Stromal cell of bone marrow (primary cell): Measurements from ENCODE around the gene DBN1.

ENCODE experiments used
- DNase-seq: peaks from one replicate; pipeline ENCODE4 v3.0.0-alpha.2; 2012; ENCODE audit warnings: low read depth

Gene DBN1

GRCh38 chr5:177473443-177474001, at the start of gene DBN1:
TSS of gene DBN1 (minus strand) at chr5:177473634. CDS start at chr5:177473521, 113 bp downstream.
- no peak for DNase-seq

- DNase-seq: no peak
Observed at GRCh38 chr5:177520916-177521513, 47.6 kb upstream of the DBN1 start.

- no peak for DNase-seq
Observed at GRCh38 chr5:177520271-177520670, 46.8 kb upstream of the DBN1 start.

- DNase-seq: no peak
Observed at GRCh38 chr5:177519463-177520235, 46.2 kb upstream of the DBN1 start.

GRCh38 chr5:177516601-177517568, 43.5 kb upstream of the DBN1 start, which contains the start of gene DDX41:
TSS of gene DDX41 (minus strand) at chr5:177516961. CDS start at chr5:177516945, 16 bp downstream.
- DNase-seq: peak; percentile 99

- no peak for DNase-seq
Observed at GRCh38 chr5:177515580-177515979, 42.1 kb upstream of the DBN1 start.

GRCh38 chr5:177514541-177514940, 41.1 kb upstream of the DBN1 start:
- no peak for DNase-seq

- DNase-seq: no peak
Observed at GRCh38 chr5:177513500-177513899, 40.1 kb upstream of the DBN1 start.

GRCh38 chr5:177512736-177513380, 39.4 kb upstream of the DBN1 start:
- DNase-seq: no peak

GRCh38 chr5:177511796-177512675, 38.6 kb upstream of the DBN1 start:
- DNase-seq: no peak

- DNase-seq: no peak
Observed at GRCh38 chr5:177511181-177511580, 37.7 kb upstream of the DBN1 start.

GRCh38 chr5:177510567-177511053, 37.2 kb upstream of the DBN1 start:
- no peak for DNase-seq

- DNase-seq: no peak
Observed at GRCh38 chr5:177509991-177510566, 36.6 kb upstream of the DBN1 start.

GRCh38 chr5:177509381-177509951, 36.0 kb upstream of the DBN1 start, which contains the start of gene DOK3:
TSS of gene DOK3 (minus strand) at chr5:177509826. CDS start at chr5:177509540, 286 bp downstream.
- DNase-seq: no peak

GRCh38 chr5:177508837-177509236, 35.4 kb upstream of the DBN1 start:
- no peak for DNase-seq

- DNase-seq: no peak
Observed at GRCh38 chr5:177508221-177508611, 34.8 kb upstream of the DBN1 start.

GRCh38 chr5:177507596-177508220, 34.3 kb upstream of the DBN1 start:
- DNase-seq: no peak

- no peak for DNase-seq
Observed at GRCh38 chr5:177507165-177507564, 33.7 kb upstream of the DBN1 start.

GRCh38 chr5:177505075-177505474, 31.6 kb upstream of the DBN1 start:
- DNase-seq: no peak
